Calu3 (cell line): ENCODE data around the gene PNLDC1. TPM values are rescaled to one million over a fixed set of nuclear protein-coding genes. Genes with fewer than 3 reads are reported as not detected.

ENCODE experiments used
- BruUV-seq: library from RNA; stranded (reverse); fragments of 400-500 nt; replicated peaks from 2 replicates; lab custom pipeline; 2021; lab: Mats Ljungman, UMichigan
- CTCF ChIA-PET: fragments of 300-600 bp; sonication (Branson Sonifier 250); formaldehyde crosslinking; loops from one replicate; lab custom pipeline; 2022; ENCODE audit warnings: antibody characterized with exemption; lab: Charles Lee
- DNase-seq: peaks from one replicate; pipeline ENCODE4 v3.0.0; 2022
- H3K27ac Mint-ChIP-seq: one replicate; pipeline ENCODE4 v1.8.0; 2022; ENCODE audit warnings: mixed read lengths; ENCODE audit not compliant: unreplicated experiment
- H3K27me3 Mint-ChIP-seq: one replicate; pipeline ENCODE4 v1.8.0; 2022; ENCODE audit warnings: mixed read lengths; ENCODE audit not compliant: unreplicated experiment
- H3K36me3 Mint-ChIP-seq: one replicate; pipeline ENCODE4 v1.8.0; 2022; ENCODE audit warnings: mild to moderate bottlenecking, moderate library complexity, mixed read lengths; ENCODE audit not compliant: insufficient read depth, unreplicated experiment
- H3K4me1 Mint-ChIP-seq: one replicate; pipeline ENCODE4 v1.8.0; 2022; ENCODE audit warnings: mild to moderate bottlenecking, low read depth, mixed read lengths; ENCODE audit not compliant: unreplicated experiment
- H3K4me3 Mint-ChIP-seq: one replicate; pipeline ENCODE4 v1.8.0; 2022; ENCODE audit warnings: mild to moderate bottlenecking, low read depth, moderate library complexity, mixed read lengths; ENCODE audit not compliant: unreplicated experiment
- H3K9me3 Mint-ChIP-seq: one replicate; pipeline ENCODE4 v1.8.0; 2022; ENCODE audit warnings: low read depth, mixed read lengths; ENCODE audit not compliant: unreplicated experiment
- intact Hi-C: fragments of 100-400 bp; cut with micrococcal nuclease; formaldehyde crosslinking; loops from one replicate; pipeline ENCODE4 v1.10.0; 2022; ENCODE audit not compliant: unreplicated experiment
- total RNA-seq: library from RNA; stranded (reverse); gene quantifications from 2 replicates; pipeline ENCODE4 v1.2.3, GENCODE V29; 2022
- TF ChIP-seq, protein P1 (sequence below): fragments of 200-600 bp; IDR thresholded peaks from one replicate; pipeline ENCODE4 v1.8.0; 2022; ENCODE audit warnings: antibody characterized with exemption; ENCODE audit not compliant: unreplicated experiment

Gene PNLDC1
- total RNA-seq, 1 experiment from 2014 or later, result 0.52 TPM

GRCh38 chr6:159766906-159767305 is 33.2 kb upstream of the PNLDC1 start:
- no peak overlapping the region for H3K27ac Mint-ChIP-seq
- peaks cover 9% of the 10 kb centered on the region for H3K4me1 Mint-ChIP-seq
- peaks cover 6% of the 10 kb centered on the region for H3K9me3 Mint-ChIP-seq
- intact Hi-C loops, result no loop called here
- H3K36me3 Mint-ChIP-seq, result peaks cover 79% of the 10 kb centered on the region
- DNase-seq, result no peak
- no peaks in the 10 kb centered on the region for H3K27me3 Mint-ChIP-seq
- CTCF ChIA-PET, result no interaction called here
- no TSS peak for BruUV-seq
- no peak overlapping the region for H3K4me3 Mint-ChIP-seq
- TF ChIP-seq, protein P1, sequence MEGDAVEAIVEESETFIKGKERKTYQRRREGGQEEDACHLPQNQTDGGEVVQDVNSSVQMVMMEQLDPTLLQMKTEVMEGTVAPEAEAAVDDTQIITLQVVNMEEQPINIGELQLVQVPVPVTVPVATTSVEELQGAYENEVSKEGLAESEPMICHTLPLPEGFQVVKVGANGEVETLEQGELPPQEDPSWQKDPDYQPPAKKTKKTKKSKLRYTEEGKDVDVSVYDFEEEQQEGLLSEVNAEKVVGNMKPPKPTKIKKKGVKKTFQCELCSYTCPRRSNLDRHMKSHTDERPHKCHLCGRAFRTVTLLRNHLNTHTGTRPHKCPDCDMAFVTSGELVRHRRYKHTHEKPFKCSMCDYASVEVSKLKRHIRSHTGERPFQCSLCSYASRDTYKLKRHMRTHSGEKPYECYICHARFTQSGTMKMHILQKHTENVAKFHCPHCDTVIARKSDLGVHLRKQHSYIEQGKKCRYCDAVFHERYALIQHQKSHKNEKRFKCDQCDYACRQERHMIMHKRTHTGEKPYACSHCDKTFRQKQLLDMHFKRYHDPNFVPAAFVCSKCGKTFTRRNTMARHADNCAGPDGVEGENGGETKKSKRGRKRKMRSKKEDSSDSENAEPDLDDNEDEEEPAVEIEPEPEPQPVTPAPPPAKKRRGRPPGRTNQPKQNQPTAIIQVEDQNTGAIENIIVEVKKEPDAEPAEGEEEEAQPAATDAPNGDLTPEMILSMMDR, result no peak

DNA sequence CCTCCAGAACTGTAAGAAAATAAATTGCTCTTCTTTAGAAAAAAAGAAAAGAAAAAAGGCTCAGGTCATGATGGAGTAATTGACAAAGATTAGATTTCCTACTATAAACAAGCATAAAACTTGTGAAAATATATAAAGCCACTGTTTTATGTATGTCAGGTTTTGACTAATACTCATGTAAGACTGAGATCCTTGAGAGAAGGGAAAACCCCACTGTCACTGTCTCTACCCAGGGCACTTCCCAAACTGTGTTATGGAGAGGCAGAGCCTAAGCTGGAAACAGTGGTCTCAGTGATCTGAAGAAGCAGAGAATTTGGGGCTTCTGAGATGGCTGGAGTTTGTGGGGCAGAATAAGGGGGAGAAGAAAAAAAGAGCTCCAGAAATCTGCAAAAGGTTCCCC is 30.6 kb upstream of the PNLDC1 start:
- peaks cover 65% of the 10 kb centered on the region for H3K36me3 Mint-ChIP-seq
- BruUV-seq, result no TSS peak
- peak overlapping the region; percentile 42 for H3K27ac Mint-ChIP-seq
- H3K9me3 Mint-ChIP-seq, result peaks cover 6% of the 10 kb centered on the region
- no peaks in the 10 kb centered on the region for H3K27me3 Mint-ChIP-seq
- intact Hi-C loops, result no loop called here
- H3K4me1 Mint-ChIP-seq, result no peaks in the 10 kb centered on the region
- DNase-seq, result no peak
- TF ChIP-seq, protein P1, result no peak
- CTCF ChIA-PET, result no interaction called here
- H3K4me3 Mint-ChIP-seq, result no peak overlapping the region

DNA sequence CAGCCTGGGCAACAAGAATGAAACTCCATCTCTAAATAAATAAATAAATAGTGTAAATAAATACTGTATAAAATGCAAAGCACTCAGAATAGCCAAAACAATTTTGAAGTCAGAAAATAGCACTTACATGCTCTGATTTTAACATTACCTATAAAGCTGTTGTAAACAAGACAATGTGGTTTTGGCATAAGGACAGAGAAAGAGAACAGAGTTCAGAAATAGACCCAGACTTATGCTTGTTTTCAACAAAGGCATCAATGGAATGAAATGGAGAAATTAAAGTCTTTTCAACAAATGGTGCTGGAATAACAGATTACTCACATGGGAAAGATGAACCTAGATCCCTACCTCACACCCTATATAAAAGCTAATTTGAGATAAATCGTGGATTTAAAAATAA is 27.9 kb upstream of the PNLDC1 start:
- CTCF ChIA-PET, result no interaction called here
- Mint-ChIP-seq H3K4me3 (no peak overlapping the region), H3K27me3 (no peaks in the 10 kb centered on the region), H3K4me1 (no peaks in the 10 kb centered on the region), H3K36me3 (peaks cover 63% of the 10 kb centered on the region), H3K9me3 (peaks cover 6% of the 10 kb centered on the region), H3K27ac (no peak overlapping the region)
- intact Hi-C loops, result no loop called here
- DNase-seq, result no peak
- TF ChIP-seq, protein P1, result no peak
- BruUV-seq, result no TSS peak

DNA sequence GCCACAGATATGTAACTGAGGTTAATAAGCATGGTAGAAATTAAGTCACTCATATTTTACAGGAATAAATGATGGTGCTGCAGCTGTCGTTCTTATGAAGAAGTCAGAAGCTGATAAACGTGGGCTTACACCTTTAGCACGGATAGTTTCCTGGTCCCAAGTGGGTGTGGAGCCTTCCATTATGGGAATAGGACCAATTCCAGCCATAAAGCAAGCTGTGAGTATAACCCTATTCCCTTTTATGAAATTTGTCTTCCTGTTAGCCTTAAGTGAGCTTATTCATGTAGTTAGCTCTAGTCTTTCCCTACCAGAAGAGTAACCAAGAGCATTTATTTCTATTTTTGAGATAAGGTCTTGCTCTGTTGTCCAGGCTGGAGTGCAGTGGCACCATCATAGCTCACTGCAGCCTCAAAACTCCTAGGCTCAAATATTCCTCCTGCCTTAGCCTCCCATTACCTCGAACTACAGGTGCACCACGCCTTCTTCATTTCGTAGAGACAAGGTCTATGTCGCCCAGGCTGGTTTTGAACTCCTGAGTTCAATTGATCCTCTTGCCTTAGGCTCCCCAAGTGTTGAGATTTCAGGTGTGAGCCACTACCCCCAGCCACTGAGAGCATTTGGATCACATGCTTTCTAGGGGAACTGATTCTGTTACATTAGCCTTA is 22.7 kb upstream of the PNLDC1 start:
- H3K9me3 Mint-ChIP-seq, result no peaks in the 10 kb centered on the region
- no peak for DNase-seq
- intact Hi-C loops, result no loop called here
- CTCF ChIA-PET, result interaction anchor here (1.0 to 1.2 kb wide), 2 partner anchors 13 to 75 kb away, joined by 3 read pairs; partner anchors contain the start of genes MRPL18 and TCP1
- H3K4me3 Mint-ChIP-seq, result no peak overlapping the region
- no peaks in the 10 kb centered on the region for H3K27me3 Mint-ChIP-seq
- BruUV-seq, result no TSS peak
- H3K4me1 Mint-ChIP-seq, result peaks cover 20% of the 10 kb centered on the region
- H3K36me3 Mint-ChIP-seq, result peaks cover 73% of the 10 kb centered on the region
- TF ChIP-seq, protein P1, result no peak
- no peak overlapping the region for H3K27ac Mint-ChIP-seq
